Fibroblast of skin of right quadriceps (primary cell): ENCODE results near the gene SLC7A14.

ENCODE experiments used
- DNase-seq: peaks from one replicate; pipeline ENCODE4 v3.0.0-alpha.2; 2013

Gene SLC7A14

GRCh38 chr3:170585937-170586310 lies at the start of gene SLC7A14:
Gene SLC7A14 (minus strand): TSS chr3:170586075. CDS start chr3:170526936, 59,139 bp downstream.
- peak; percentile 21 for DNase-seq

GRCh38 chr3:170635385-170635735 lies 49.5 kb upstream of the SLC7A14 start:
- no peak for DNase-seq

- no peak for DNase-seq
Observed at GRCh38 chr3:170634663-170635384, 48.9 kb upstream of the SLC7A14 start.

- no peak for DNase-seq
Observed at GRCh38 chr3:170633573-170633972, 47.7 kb upstream of the SLC7A14 start.

GRCh38 chr3:170632780-170633179 lies 46.9 kb upstream of the SLC7A14 start:
- DNase-seq, result peak; percentile 88

- no peak for DNase-seq
Observed at GRCh38 chr3:170631755-170632488, 46.0 kb upstream of the SLC7A14 start.

GRCh38 chr3:170623524-170623923 lies 37.6 kb upstream of the SLC7A14 start:
- no peak for DNase-seq

GRCh38 chr3:170622369-170623159 lies 36.7 kb upstream of the SLC7A14 start:
- peak; percentile 98 for DNase-seq

GRCh38 chr3:170621256-170621655 lies 35.4 kb upstream of the SLC7A14 start:
- DNase-seq, result no peak

GRCh38 chr3:170614214-170614966 lies 28.5 kb upstream of the SLC7A14 start:
- DNase-seq, result peak; percentile 91

GRCh38 chr3:170611751-170612150 lies 25.9 kb upstream of the SLC7A14 start:
- no peak for DNase-seq

GRCh38 chr3:170610321-170610884 lies 24.5 kb upstream of the SLC7A14 start:
- DNase-seq, result no peak

GRCh38 chr3:170608475-170608874 lies 22.6 kb upstream of the SLC7A14 start:
- DNase-seq, result no peak

- no peak for DNase-seq
Observed at GRCh38 chr3:170606675-170607074, 20.8 kb upstream of the SLC7A14 start.

- DNase-seq, result no peak
Observed at GRCh38 chr3:170605490-170605889, 19.6 kb upstream of the SLC7A14 start.

GRCh38 chr3:170603770-170604510 lies 18.1 kb upstream of the SLC7A14 start:
- DNase-seq, result no peak

- DNase-seq, result no peak
Observed at GRCh38 chr3:170602556-170602955, 16.7 kb upstream of the SLC7A14 start.

GRCh38 chr3:170600005-170600624 lies 14.2 kb upstream of the SLC7A14 start:
- no peak for DNase-seq

- DNase-seq, result no peak
Observed at GRCh38 chr3:170599091-170599490, 13.2 kb upstream of the SLC7A14 start.

GRCh38 chr3:170598091-170598502 lies 12.2 kb upstream of the SLC7A14 start:
- no peak for DNase-seq

- DNase-seq, result no peak
Observed at GRCh38 chr3:170594528-170594927, 8.7 kb upstream of the SLC7A14 start.
